Uterus (tissue), 4 donors: Measurements from ENCODE around the gene SEC14L1. TPM values are rescaled to one million over a fixed set of nuclear protein-coding genes. Genes with fewer than 3 reads are reported as not detected.
A peak's percentile ranks its signal among the peaks of the same experiment; 100 is the strongest.

Source experiments
- DNase-seq, 2 donors: peaks; one replicate each; pipeline ENCODE4 v3.0.0-alpha.2; 2019 to 2020
- H3K27ac ChIP-seq, 2 donors: fragments of 200-600 bp; sonication (generic); 1 replicate in 1 of 2; 2 replicates in 1 of 2; pipeline ENCODE4 v1.5.1; 2016 to 2018
- H3K27me3 ChIP-seq, 2 donors: fragments of 200-600 bp; sonication (generic); one replicate each; pipeline ENCODE4 v1.5.1; 2018 to 2019; ENCODE audit warnings: control low read depth in 1 of 2
- H3K36me3 ChIP-seq, 2 donors: fragments of 200-600 bp; sonication (generic); one replicate each; pipeline ENCODE4 v1.5.1; 2019; ENCODE audit warnings: control low read depth in 1 of 2
- H3K4me1 ChIP-seq, 2 donors: fragments of 200-600 bp; sonication (generic); one replicate each; pipeline ENCODE4 v1.5.1; 2018 to 2019; ENCODE audit warnings: control low read depth in 1 of 2
- H3K4me3 ChIP-seq, 2 donors: fragments of 200-600 bp; sonication (generic); 1 replicate in 1 of 2; 2 replicates in 1 of 2; pipeline ENCODE4 v1.5.1; 2018 to 2019; ENCODE audit warnings: mild to moderate bottlenecking in 1 of 2
- H3K9me3 ChIP-seq, 2 donors: fragments of 200-600 bp; sonication (generic); one replicate each; pipeline ENCODE4 v1.5.1; 2019; ENCODE audit warnings: control low read depth in 1 of 2
- CTCF ChIP-seq, 4 experiments: fragments of 200-600 bp in 2 of 4; fragments of 450-650 bp in 2 of 4; sonication (generic) in 2 of 4; IDR thresholded peaks; one replicate each; pipeline ENCODE4 v1.5.1; 2016 to 2019; ENCODE audit warnings: antibody characterized with exemption in 4 of 4, mild to moderate bottlenecking in 2 of 4, moderate library complexity in 1 of 4
- POLR2A ChIP-seq, 2 donors: fragments of 450-650 bp; IDR thresholded peaks; one replicate each; pipeline ENCODE4 v1.6.1; 2016; ENCODE audit warnings: antibody characterized with exemption in 2 of 2, mild to moderate bottlenecking in 1 of 2, moderate library complexity in 1 of 2
- intact Hi-C: fragments of 100-400 bp; cut with DNase I; formaldehyde crosslinking; loops from one replicate; pipeline ENCODE4 v1.15.1; 2023; ENCODE audit warnings: low total_unique reads
- total RNA-seq, 4 donors: library from RNA; depleted of rRNA in 3 of 4; stranded (reverse); fragments of >200 nt in 3 of 4; gene quantifications; one replicate each; pipeline versions ENCODE4 v1.1.0 to v1.2.4, GENCODE V29; 2014 to 2023
- donor health status: DM: yes; HTN: yes; CAD: no.

The SEC14L1 gene
- total RNA-seq, 4 donors from 2014 or later, result 38.2 to 128 (median 42.6) TPM

DNA sequence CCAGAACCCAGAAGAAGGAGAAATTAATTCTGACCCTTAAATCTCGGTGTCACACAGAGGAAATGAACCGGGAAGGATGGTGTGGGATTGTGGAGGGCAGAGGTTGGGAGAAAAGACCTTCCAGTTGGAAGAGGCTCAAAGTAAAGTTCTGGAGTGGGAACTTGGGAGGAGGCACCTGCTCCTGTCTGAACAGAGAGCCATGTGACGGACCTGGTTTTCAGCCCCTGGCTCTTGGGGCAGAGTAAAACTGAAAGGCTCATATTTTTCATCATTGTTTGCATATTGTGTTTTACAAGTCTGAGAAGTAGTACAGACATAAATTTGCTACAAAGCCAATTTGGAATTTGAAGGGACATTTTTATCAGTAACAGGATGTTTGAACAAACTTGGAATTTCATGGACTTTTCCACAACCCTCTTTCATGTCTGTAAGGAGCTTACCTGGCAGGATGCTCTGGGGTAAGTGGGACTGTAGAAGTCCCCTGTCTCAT lies 24.4 kb upstream of the SEC14L1 start:
- Histone ChIP-seq H3K27me3 (no peaks in the 10 kb centered on the region), H3K4me1 (peaks cover 11 to 14% of the 10 kb centered on the region in 2 donors), H3K36me3 (no peaks in the 10 kb centered on the region), H3K27ac (peak overlapping the region; percentile 68 to 97), H3K4me3 (no peak overlapping the region), H3K9me3 (no peaks in the 10 kb centered on the region)
- DNase-seq, result no peak
- intact Hi-C loops, result no loop called here
- TF ChIP-seq POLR2A (IDR thresholded peaks at IDR 0.05), result no peak
- no peak for TF ChIP-seq CTCF (IDR thresholded peaks at IDR 0.05)

DNA sequence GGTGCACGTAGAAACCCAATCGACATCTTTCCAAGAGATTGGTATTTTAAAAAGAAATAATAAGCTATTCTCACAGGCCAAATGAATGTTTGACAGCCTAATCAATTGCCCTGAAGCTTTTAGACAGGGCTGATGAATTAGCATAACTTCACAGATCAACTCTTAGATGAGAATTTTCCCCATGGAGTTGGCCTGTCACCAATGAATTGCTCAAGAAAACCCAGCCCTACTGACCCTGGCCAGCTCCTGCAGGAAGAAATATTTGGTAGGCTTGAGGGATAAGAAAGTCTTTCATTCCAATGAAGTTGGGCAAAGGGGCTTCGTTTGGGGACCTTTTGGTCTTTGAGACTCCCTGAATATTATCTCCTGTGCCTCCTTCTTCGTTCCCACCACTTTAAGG lies 23.4 kb upstream of the SEC14L1 start:
- intact Hi-C loops, result no loop called here
- Histone ChIP-seq H3K27me3 (no peaks in the 10 kb centered on the region), H3K36me3 (no peaks in the 10 kb centered on the region), H3K27ac (peak overlapping the region; percentile 68 to 97), H3K4me1 (peaks cover 9 to 14% of the 10 kb centered on the region in 2 donors), H3K9me3 (no peaks in the 10 kb centered on the region), H3K4me3 (no peak overlapping the region)
- TF ChIP-seq CTCF (IDR thresholded peaks at IDR 0.05) (no peak), POLR2A (IDR thresholded peaks at IDR 0.05) (no peak)
- no peak for DNase-seq

- Histone ChIP-seq H3K9me3 (no peaks in the 10 kb centered on the region), H3K27me3 (no peaks in the 10 kb centered on the region), H3K4me1 (peaks cover 9 to 14% of the 10 kb centered on the region in 2 donors), H3K4me3 (no peak overlapping the region), H3K27ac (peak overlapping the region; percentile 20 to 97), H3K36me3 (no peaks in the 10 kb centered on the region)
- TF ChIP-seq CTCF (IDR thresholded peaks at IDR 0.05) (no peak), POLR2A (IDR thresholded peaks at IDR 0.05) (no peak)
- no peak for DNase-seq
- intact Hi-C loops, result no loop called here
Observed at GRCh38 chr17:77118251-77118928, 22.4 kb upstream of the SEC14L1 start.

GRCh38 chr17:77119668-77120301 lies 21.0 kb upstream of the SEC14L1 start:
- no peaks in the 10 kb centered on the region for H3K27me3 ChIP-seq
- H3K4me3 ChIP-seq, result no peak overlapping the region
- H3K4me1 ChIP-seq, result peaks cover 9 to 13% of the 10 kb centered on the region in 2 donors
- H3K9me3 ChIP-seq, result no peaks in the 10 kb centered on the region
- intact Hi-C loops, result no loop called here
- H3K27ac ChIP-seq, result peak overlapping the region in 1 of 2 donors; percentile 97
- no peak for DNase-seq
- TF ChIP-seq CTCF (IDR thresholded peaks at IDR 0.05) (no peak), POLR2A (IDR thresholded peaks at IDR 0.05) (no peak)
- H3K36me3 ChIP-seq, result no peaks in the 10 kb centered on the region

DNA sequence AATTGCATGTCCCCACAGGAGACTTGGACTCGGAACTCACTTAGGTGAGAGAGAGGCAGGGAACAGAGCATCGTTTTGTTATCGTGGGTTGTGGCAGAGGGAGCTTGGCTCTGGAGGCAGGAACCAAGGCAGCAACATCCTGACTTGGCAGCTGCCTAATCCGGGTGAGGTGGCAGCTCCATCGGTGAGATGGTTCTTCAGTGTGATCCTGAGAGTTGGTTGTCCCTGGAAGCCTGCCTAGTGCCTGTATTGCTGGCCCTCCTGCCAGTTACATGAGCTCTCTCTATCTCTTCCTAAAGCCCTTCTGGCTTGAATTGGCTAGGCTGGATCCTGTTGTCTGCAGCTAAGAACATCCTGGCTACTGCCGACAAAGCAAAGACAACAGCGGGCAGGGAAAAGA lies 19.9 kb upstream of the SEC14L1 start:
- H3K9me3 ChIP-seq, result no peaks in the 10 kb centered on the region
- intact Hi-C loops, result no loop called here
- H3K4me3 ChIP-seq, result no peak overlapping the region
- DNase-seq, result no peak
- TF ChIP-seq CTCF (IDR thresholded peaks at IDR 0.05) (no peak), POLR2A (IDR thresholded peaks at IDR 0.05) (no peak)
- no peaks in the 10 kb centered on the region for H3K27me3 ChIP-seq
- peaks cover 4 to 9% of the 10 kb centered on the region in 2 donors for H3K4me1 ChIP-seq
- H3K36me3 ChIP-seq, result no peaks in the 10 kb centered on the region
- H3K27ac ChIP-seq, result peak overlapping the region; percentile 62 to 72
